DND-41 (cell line): Measurements from ENCODE around the gene LSMEM2.
"Not testable (repeated sequence)": the region's sequence is repeated elsewhere in the genome, so short reads cannot be mapped to it uniquely, and the experiment has no call there.

Experiments
- ATAC-seq: fragments of 200-7000 bp; cut with Tn5 transposase; 3 replicates; pipeline ENCODE4 v1.9.1; 2021; ENCODE audit warnings: low read depth; ENCODE audit not compliant: insufficient read depth
- DNase-seq: peaks from one replicate; pipeline ENCODE4 v3.0.0-alpha.2; 2020
- H2AFZ ChIP-seq: 2 replicates; pipeline ENCODE4 v1.6.0; 2012; ENCODE audit warnings: low read depth, low read length
- H3K27ac ChIP-seq: 2 replicates; pipeline ENCODE4 v1.5.1; 2012; ENCODE audit warnings: low read length, inconsistent platforms
- H3K27me3 ChIP-seq: fragments of 200-600 bp; sonication (generic); 2 replicates; pipeline ENCODE4 v1.6.0; 2012; ENCODE audit warnings: low read length, mild to moderate bottlenecking, inconsistent platforms; ENCODE audit not compliant: insufficient read depth, poor library complexity
- H3K36me3 ChIP-seq: 2 replicates; pipeline ENCODE4 v1.5.1; 2012; ENCODE audit warnings: low read length, inconsistent platforms; ENCODE audit not compliant: insufficient read depth
- H3K4me1 ChIP-seq: 2 replicates; pipeline ENCODE4 v1.5.1; 2012; ENCODE audit warnings: mild to moderate bottlenecking, low read length; ENCODE audit not compliant: insufficient read depth
- H3K4me2 ChIP-seq: 2 replicates; pipeline ENCODE4 v1.6.0; 2012; ENCODE audit warnings: mild to moderate bottlenecking, moderate library complexity, low read length, inconsistent platforms; ENCODE audit not compliant: insufficient read depth
- H3K4me3 ChIP-seq, 2 experiments: fragments of 200-600 bp in 1 of 2; shearing (Covaris generic) in 1 of 2; 2 replicates each; pipeline ENCODE4 v1.5.1; 2012 to 2016; ENCODE audit warnings: inconsistent platforms in 2 of 2, low read length in 2 of 2, mild to moderate bottlenecking in 2 of 2, low read depth in 1 of 2, moderate library complexity in 1 of 2
- H3K79me2 ChIP-seq: 2 replicates; pipeline ENCODE4 v1.6.0; 2012; ENCODE audit warnings: low read length, inconsistent platforms; ENCODE audit not compliant: insufficient read depth
- H3K9ac ChIP-seq: 2 replicates; pipeline ENCODE4 v1.6.0; 2012; ENCODE audit warnings: low read depth, mild to moderate bottlenecking, inconsistent platforms, low read length, moderate library complexity
- H3K9me3 ChIP-seq: 2 replicates; pipeline ENCODE4 v1.5.1; 2012; ENCODE audit warnings: low read length, moderate library complexity, mild to moderate bottlenecking, inconsistent platforms; ENCODE audit not compliant: insufficient read depth, severe bottlenecking
- H4K20me1 ChIP-seq: 2 replicates; pipeline ENCODE4 v1.6.0; 2012; ENCODE audit warnings: low read length; ENCODE audit not compliant: insufficient read depth
- CTCF ChIP-seq: IDR thresholded peaks from 2 replicates; pipeline ENCODE4 v1.5.1; 2012; ENCODE audit warnings: borderline replicate concordance, low read length, moderate library complexity, mild to moderate bottlenecking; ENCODE audit not compliant: poor library complexity, severe bottlenecking; ENCODE audit errors: extremely low read depth
- EZH2 ChIP-seq: IDR thresholded peaks from 3 replicates; pipeline ENCODE4 v1.6.1; 2012; ENCODE audit warnings: borderline replicate concordance, low read depth, mild to moderate bottlenecking, moderate library complexity, low read length, inconsistent platforms; ENCODE audit not compliant: severe bottlenecking

LSMEM2 gene

DNA sequence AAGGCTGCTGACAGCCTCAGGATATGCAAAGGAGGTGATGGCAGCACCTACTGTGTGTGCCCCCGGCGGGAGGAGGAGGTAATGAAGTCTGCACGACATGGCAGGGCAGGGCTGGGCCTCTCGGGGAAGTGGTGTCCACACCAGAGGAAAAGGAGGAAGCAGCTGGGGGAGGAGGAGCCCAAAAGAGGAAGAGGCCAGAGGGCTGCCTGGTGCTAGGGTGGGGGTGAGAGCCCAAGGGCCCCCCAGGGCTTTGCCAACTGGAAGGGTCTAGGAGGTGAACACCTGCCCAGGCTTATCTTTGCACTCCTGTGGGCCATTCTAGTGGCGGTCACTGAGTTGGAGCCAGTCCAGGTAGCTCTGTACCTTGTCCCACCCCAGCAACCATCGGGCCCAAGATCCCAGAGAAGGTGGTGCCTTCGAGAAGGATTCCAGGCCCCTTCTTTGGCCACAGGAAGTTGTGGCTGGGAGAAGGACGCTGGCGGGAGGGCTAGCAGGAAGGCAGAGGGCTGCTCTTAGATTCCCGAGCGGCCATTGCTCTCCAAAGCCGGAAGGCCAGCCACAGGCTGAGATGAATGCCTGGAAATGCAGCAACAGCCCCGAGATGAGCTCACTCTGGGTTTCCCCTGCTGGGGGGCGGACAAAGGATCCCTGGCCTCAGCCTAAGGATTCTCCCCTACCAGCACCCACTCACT lies 35.9 kb upstream of the LSMEM2 start:
- DNase-seq (no peak), ATAC-seq (no peak)
- H3K9ac ChIP-seq = no peak overlapping the region
- H3K9me3 ChIP-seq = no peaks in the 10 kb centered on the region
- H3K4me3 ChIP-seq = no peak overlapping the region
- peaks cover 75% of the 10 kb centered on the region for H3K36me3 ChIP-seq
- H3K4me1 ChIP-seq = peaks cover 70% of the 10 kb centered on the region
- no peak for TF ChIP-seq EZH2
- TF ChIP-seq CTCF = no peak
- no peak overlapping the region for H3K4me2 ChIP-seq
- no peak overlapping the region for H3K27ac ChIP-seq
- peaks cover 90% of the 10 kb centered on the region for H4K20me1 ChIP-seq
- no peaks in the 10 kb centered on the region for H3K27me3 ChIP-seq
- no peak overlapping the region for H2AFZ ChIP-seq
- peaks cover 97% of the 10 kb centered on the region for H3K79me2 ChIP-seq

DNA sequence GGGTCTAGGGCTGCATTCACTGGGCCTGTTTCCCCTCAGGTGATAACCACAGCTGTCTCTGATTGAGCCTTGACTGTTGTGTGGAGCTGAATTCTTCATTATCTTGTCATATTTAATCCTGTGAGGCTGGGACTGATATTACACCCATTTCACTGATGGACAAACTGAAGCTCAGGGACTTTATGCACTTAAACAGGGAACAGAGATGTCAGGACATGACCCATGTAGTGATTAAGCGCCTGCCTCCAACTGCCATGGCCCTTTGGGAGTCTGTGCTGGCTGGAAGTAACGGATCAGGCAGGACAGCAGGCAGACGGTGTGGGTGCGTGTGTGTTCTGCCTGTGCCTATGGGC lies 35.4 kb upstream of the LSMEM2 start:
- H3K4me2 ChIP-seq = no peak overlapping the region

GRCh38 chr3:50244813-50245212 lies 34.1 kb upstream of the LSMEM2 start:
- not testable (repeated sequence) for ATAC-seq, DNase-seq, H3K27ac ChIP-seq, H3K9me3 ChIP-seq, H3K27me3 ChIP-seq, H2AFZ ChIP-seq, H3K4me3 ChIP-seq, H3K9ac ChIP-seq
- Histone ChIP-seq H4K20me1 (peaks cover 90% of the 10 kb centered on the region), H3K79me2 (peaks cover 97% of the 10 kb centered on the region), H3K4me2 (peak overlapping the region; percentile 22; the same call in 1 of the 2 replicates), H3K4me1 (peaks cover 52% of the 10 kb centered on the region), H3K36me3 (peaks cover 75% of the 10 kb centered on the region)

More for the DNA sequence above, 35.4 kb upstream of the LSMEM2 start:
- no peaks in the 10 kb centered on the region for H3K27me3 ChIP-seq
- ATAC-seq = no peak
- H3K4me3 ChIP-seq = no peak overlapping the region
- H3K4me1 ChIP-seq = peaks cover 65% of the 10 kb centered on the region
- H3K79me2 ChIP-seq = peaks cover 97% of the 10 kb centered on the region
- TF ChIP-seq EZH2 (no peak), CTCF (no peak)
- no peaks in the 10 kb centered on the region for H3K9me3 ChIP-seq
- H3K36me3 ChIP-seq = peaks cover 75% of the 10 kb centered on the region
- no peak overlapping the region for H2AFZ ChIP-seq
- no peak for DNase-seq
- no peak overlapping the region for H3K27ac ChIP-seq
- H3K9ac ChIP-seq = no peak overlapping the region
- peaks cover 90% of the 10 kb centered on the region for H4K20me1 ChIP-seq

GRCh38 chr3:50245251-50245745 lies 33.6 kb upstream of the LSMEM2 start:
- Histone ChIP-seq H3K36me3 (peaks cover 75% of the 10 kb centered on the region), H3K27ac (peak overlapping the region; percentile 71), H3K79me2 (peaks cover 97% of the 10 kb centered on the region), H4K20me1 (peaks cover 90% of the 10 kb centered on the region), H3K9me3 (no peaks in the 10 kb centered on the region), H3K4me3 (peak overlapping the region in 1 of 2 experiments; percentile 46; a peak in 2 of 4 replicates), H2AFZ (no peak overlapping the region), H3K27me3 (no peaks in the 10 kb centered on the region), H3K4me2 (peak overlapping the region; percentile 66), H3K4me1 (peaks cover 49% of the 10 kb centered on the region), H3K9ac (peak overlapping the region; percentile 52)
- DNase-seq = no peak
- no peak for ATAC-seq
- TF ChIP-seq EZH2 = no peak
- no peak for TF ChIP-seq CTCF
